ENCODE measurements around the gene SYNPO.

Gene SYNPO

GRCh38 chr5:150659360-150660107 is 19.1 kb downstream of the SYNPO start:
- DNase-seq = no peak

GRCh38 chr5:150660108-150660831 is 19.8 kb downstream of the SYNPO start:
- DNase-seq = no peak

- DNase-seq = no peak
Measured at GRCh38 chr5:150661086-150661485, 20.6 kb downstream of the SYNPO start, which contains the start of gene MYOZ3. TSS of gene MYOZ3 (plus strand) at chr5:150661251. CDS start at chr5:150662942, 1,691 bp downstream.

GRCh38 chr5:150661821-150662596 is 21.5 kb downstream of the SYNPO start:
- no peak for DNase-seq

- DNase-seq = no peak
Measured at GRCh38 chr5:150662731-150663516, 22.5 kb downstream of the SYNPO start.

GRCh38 chr5:150663936-150664335 is 23.5 kb downstream of the SYNPO start:
- DNase-seq = no peak

GRCh38 chr5:150665044-150665443 is 24.6 kb downstream of the SYNPO start:
- DNase-seq = no peak

- DNase-seq = no peak
Measured at GRCh38 chr5:150670275-150670947, 30.0 kb downstream of the SYNPO start.

- no peak for DNase-seq
Measured at GRCh38 chr5:150670948-150671310, 30.5 kb downstream of the SYNPO start.

- DNase-seq = no peak
Measured at GRCh38 chr5:150671509-150672236, 31.2 kb downstream of the SYNPO start.

GRCh38 chr5:150672237-150672883 is 31.9 kb downstream of the SYNPO start:
- DNase-seq = no peak

- no peak for DNase-seq
Measured at GRCh38 chr5:150672884-150673275, 32.4 kb downstream of the SYNPO start.

- no peak for DNase-seq
Measured at GRCh38 chr5:150674341-150674821, 33.9 kb downstream of the SYNPO start.

GRCh38 chr5:150675069-150675468 is 34.6 kb downstream of the SYNPO start:
- no peak for DNase-seq

- no peak for DNase-seq
Measured at GRCh38 chr5:150676578-150676977, 36.1 kb downstream of the SYNPO start.

- no peak for DNase-seq
Measured at GRCh38 chr5:150689120-150689519, 48.7 kb downstream of the SYNPO start.

GRCh38 chr5:150690760-150691159 is 50.3 kb downstream of the SYNPO start:
- no peak for DNase-seq

GRCh38 chr5:150692276-150692675 is 51.8 kb downstream of the SYNPO start:
- no peak for DNase-seq

- DNase-seq = no peak
Measured at GRCh38 chr5:150694612-150695011, 54.2 kb downstream of the SYNPO start.

GRCh38 chr5:150700246-150700593 is 59.8 kb downstream of the SYNPO start:
- DNase-seq = no peak
